ENCODE measurements around the gene EHMT2. TPM values are rescaled to one million over a fixed set of nuclear protein-coding genes. Genes with fewer than 3 reads are reported as not detected.
A peak's percentile ranks its signal among the peaks of the same experiment; 100 is the strongest.

Gene EHMT2
- total RNA-seq, 1 experiment from 2014 or later, result 84.0 TPM

GRCh38 chr6:31834367-31835250 is 62.9 kb downstream of the EHMT2 start:
- TF ChIP-seq POLR2A (IDR thresholded peaks at IDR 0.05; ENCODE audit: borderline replicate concordance, extremely low read depth, insufficient read depth, insufficient read length) (peak; percentile 97), EZH2 (IDR thresholded peaks at IDR 0.05) (no peak), CTCF (IDR thresholded peaks at IDR 0.05 in 2 of 3, conservative IDR thresholded peaks at IDR 0.05 in 1 of 3; ENCODE audit: borderline replicate concordance in 1 of 3, insufficient read depth in 1 of 3, low read depth in 2 of 3, low read length in 2 of 3) (no peak), POLR2AphosphoS5 (IDR thresholded peaks at IDR 0.05; ENCODE audit: low read depth, low read length) (peak; percentile 99), RAD21 (IDR thresholded peaks at IDR 0.05; ENCODE audit: low read depth) (no peak), ZBTB33 (IDR thresholded peaks at IDR 0.05; ENCODE audit: extremely low read depth, insufficient replicate concordance, low read length) (no peak), ZFX (IDR thresholded peaks at IDR 0.05) (0 out of 2 replicates have a peak, but pooled peaks have one; percentile 27), REST (IDR thresholded peaks at IDR 0.05; ENCODE audit: low read depth) (no peak), ZNF274 (IDR thresholded peaks at IDR 0.05; ENCODE audit: low read depth, low read length) (no peak), EGR1 (IDR thresholded peaks at IDR 0.05; ENCODE audit: low read depth) (no peak), MAX (IDR thresholded peaks at IDR 0.05) (no peak), CBX3 (IDR thresholded peaks at IDR 0.05; ENCODE audit: low read depth) (no peak), ATF3 (IDR thresholded peaks at IDR 0.05) (no peak), JUND (IDR thresholded peaks at IDR 0.05) (no peak), YY1 (IDR thresholded peaks at IDR 0.05; ENCODE audit: extremely low read depth, insufficient replicate concordance, low read depth, low read length) (peak; percentile 94)
- RAD21 ChIA-PET (ENCODE audit: low non-redundant PET in 1 of 2, low total read pairs in 2 of 2, uncharacterized antibody in 2 of 2, unreplicated experiment in 2 of 2), result no interaction called here

More at GRCh38 chr6:31834367-31835250, 62.9 kb downstream of the EHMT2 start:
- Histone ChIP-seq H3K4me1 (ENCODE audit: control insufficient read depth in 1 of 2, insufficient read depth in 2 of 2, low read length in 2 of 2) (peaks cover 25 to 64% of the 10 kb centered on the region in 2 experiments), H3K9me2 (ENCODE audit: insufficient read depth) (no peaks in the 10 kb centered on the region), H3K4me2 (ENCODE audit: low read length) (peak overlapping the region; percentile 94), H3K36me3 (ENCODE audit: control insufficient read depth in 1 of 2, insufficient read depth in 2 of 2, low read length in 2 of 2) (peaks cover 22 to 42% of the 10 kb centered on the region in 2 experiments; a peak in 3 of 4 replicates), H3K79me2 (ENCODE audit: insufficient read depth, low read length) (peaks cover 73% of the 10 kb centered on the region), H3K27ac (ENCODE audit: low read depth, low read length) (peak overlapping the region; percentile 93), H3K9ac (ENCODE audit: low read length) (peak overlapping the region; percentile 100), H3K9me3 (ENCODE audit: control insufficient read depth in 1 of 2, insufficient read depth in 1 of 2, low read depth in 1 of 2, low read length in 2 of 2) (no peaks in the 10 kb centered on the region), H3K4me3 (replicated peaks in 1 of 2; ENCODE audit: low read depth in 1 of 2, low read length in 2 of 2) (peak overlapping the region; percentile 98 to 99), H3K27me3 (ENCODE audit: insufficient read depth, low read length) (no peaks in the 10 kb centered on the region), H2AFZ (ENCODE audit: low read depth, low read length, poor library complexity, severe bottlenecking) (no peak overlapping the region), H4K20me1 (ENCODE audit: insufficient read depth) (peaks cover 28% of the 10 kb centered on the region)
- ATAC-seq, result peak; percentile 83
- intact Hi-C loops (cut with micrococcal nuclease), result loop anchor here (1.0 to 10.0 kb wide), 4 partner anchors 28 to 290 kb away; partner anchors contain the start of genes ATP6V1G2, CLIC1, DDX39B and NEU1
- BruUV-seq (replicated peaks), result no TSS peak
- ChIA-PET POLR2A (interaction anchor here (0.7 to 2.1 kb wide), 8 partner anchors 28 to 170 kb away, joined by 3 to 6 read pairs (median 4); partner anchors contain the start of genes ABHD16A, GPANK1, LSM2 and NEU1), CTCF (no interaction called here)
- DNase-seq (ENCODE audit: low read depth, low spot score), result peak; percentile 77

Data from HCT116 (cell line).